PC-9 (cell line): Measurements from ENCODE around the gene CRYGD.

Source experiments
- CTCF ChIP-seq: fragments of 200-600 bp; sonication (generic); conservative IDR thresholded peaks from 2 replicates; pipeline ENCODE4 v1.6.1; 2017; ENCODE audit warnings: mixed run types, antibody characterized with exemption, mild to moderate bottlenecking, moderate library complexity
- EZH2 ChIP-seq: fragments of 200-600 bp; sonication (generic); IDR thresholded peaks from 2 replicates; pipeline ENCODE4 v1.8.0; 2017; ENCODE audit warnings: antibody characterized with exemption, low read depth

GRCh38 chr2:208093128-208093527, 31.2 kb downstream of the CRYGD start:
- TF ChIP-seq CTCF: no peak
- no peak for TF ChIP-seq EZH2
